ENCODE results near the gene MUC22.
A peak's percentile ranks its signal among the peaks of the same experiment; 100 is the strongest.

MUC22 gene

GRCh38 chr6:31068669-31069340 lies 58.5 kb downstream of the MUC22 start:
- H3K36me3 ChIP-seq (ENCODE audit: control insufficient read depth, insufficient read depth, low read length) = no peaks in the 10 kb centered on the region
- WGBS, 2 experiments = 50 to 55% methylated on average over 11 to 13 of the region's 13 CpGs
- no peak overlapping the region for H3K27ac ChIP-seq (ENCODE audit: insufficient read depth, low read depth, low read length, poor library complexity, severe bottlenecking)
- no peaks in the 10 kb centered on the region for H3K9me3 ChIP-seq (ENCODE audit: control insufficient read depth, low read length)
- no peak overlapping the region for H3K4me3 ChIP-seq (ENCODE audit: insufficient read depth, low read depth, low read length)
- H3K27me3 ChIP-seq (ENCODE audit: control insufficient read depth, insufficient read depth, low read length, poor library complexity, severe bottlenecking) = no peaks in the 10 kb centered on the region
- peaks cover 13% of the 10 kb centered on the region for H3K4me1 ChIP-seq (ENCODE audit: control insufficient read depth, insufficient read depth, low read length)

DNA sequence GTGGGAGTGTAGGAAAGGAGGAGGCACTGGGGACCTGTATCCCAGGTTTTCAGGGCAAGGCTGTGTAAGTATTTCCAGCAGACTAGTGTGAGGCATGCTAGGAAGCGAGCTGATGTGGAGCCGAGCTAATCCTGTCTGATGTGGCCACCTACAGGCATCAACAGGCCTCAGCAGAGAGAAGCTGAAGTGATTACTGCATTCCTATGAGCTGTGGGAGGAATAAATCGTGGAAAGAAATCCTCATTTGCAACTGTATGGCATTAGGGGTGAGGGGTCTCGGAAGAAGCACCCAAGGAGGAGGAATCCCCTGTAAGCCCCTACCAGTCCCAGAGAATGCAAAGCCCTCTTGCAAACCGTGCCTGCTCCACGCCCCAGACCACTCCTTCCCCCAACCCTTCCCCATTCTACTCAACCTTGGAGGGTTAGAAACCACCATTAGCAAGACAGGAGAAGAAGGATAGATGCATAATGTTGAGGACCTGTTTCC lies 60.5 kb downstream of the MUC22 start:
- H3K36me3 ChIP-seq (ENCODE audit: control insufficient read depth, insufficient read depth, low read length) = no peaks in the 10 kb centered on the region
- no peak overlapping the region for H3K4me3 ChIP-seq (ENCODE audit: insufficient read depth, low read depth, low read length)
- H3K9me3 ChIP-seq (ENCODE audit: control insufficient read depth, low read length) = no peaks in the 10 kb centered on the region
- H3K4me1 ChIP-seq (ENCODE audit: control insufficient read depth, insufficient read depth, low read length) = peaks cover 13% of the 10 kb centered on the region
- peak overlapping the region; percentile 80 for H3K27ac ChIP-seq (ENCODE audit: insufficient read depth, low read depth, low read length, poor library complexity, severe bottlenecking)
- H3K27me3 ChIP-seq (ENCODE audit: control insufficient read depth, insufficient read depth, low read length, poor library complexity, severe bottlenecking) = no peaks in the 10 kb centered on the region
- 5 to 12% methylated on average over 6 of the region's 6 CpGs for WGBS, 2 experiments

DNA sequence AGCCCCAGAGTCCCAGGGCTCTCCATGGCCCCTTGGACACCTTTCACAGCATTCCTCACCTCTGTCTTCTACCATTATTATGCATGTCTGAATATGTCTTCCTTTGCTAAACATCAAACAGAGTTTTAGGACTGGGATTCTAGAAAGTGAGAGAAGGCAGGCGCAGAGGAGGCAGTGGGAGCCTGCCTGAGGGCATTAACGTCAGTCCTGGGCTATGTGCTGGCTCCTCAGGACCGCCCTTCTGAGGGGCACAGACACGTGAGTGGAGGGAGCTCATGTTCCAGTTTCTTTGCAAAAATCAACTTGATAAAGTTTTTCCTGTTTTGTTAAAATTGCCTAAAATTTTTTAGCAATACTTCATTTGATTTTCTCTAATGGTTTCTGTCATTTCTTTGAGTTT lies 64.1 kb downstream of the MUC22 start:
- WGBS, 2 experiments = 77 to 79% methylated on average over 4 of the region's 4 CpGs
- H3K27ac ChIP-seq (ENCODE audit: insufficient read depth, low read depth, low read length, poor library complexity, severe bottlenecking) = no peak overlapping the region
- H3K36me3 ChIP-seq (ENCODE audit: control insufficient read depth, insufficient read depth, low read length) = no peaks in the 10 kb centered on the region
- no peak overlapping the region for H3K4me3 ChIP-seq (ENCODE audit: insufficient read depth, low read depth, low read length)
- H3K4me1 ChIP-seq (ENCODE audit: control insufficient read depth, insufficient read depth, low read length) = peaks cover 11% of the 10 kb centered on the region
- no peaks in the 10 kb centered on the region for H3K27me3 ChIP-seq (ENCODE audit: control insufficient read depth, insufficient read depth, low read length, poor library complexity, severe bottlenecking)
- no peaks in the 10 kb centered on the region for H3K9me3 ChIP-seq (ENCODE audit: control insufficient read depth, low read length)

- no peaks in the 10 kb centered on the region for H3K36me3 ChIP-seq (ENCODE audit: control insufficient read depth, insufficient read depth, low read length)
- H3K27ac ChIP-seq (ENCODE audit: insufficient read depth, low read depth, low read length, poor library complexity, severe bottlenecking) = no peak overlapping the region
- no peak overlapping the region for H3K4me3 ChIP-seq (ENCODE audit: insufficient read depth, low read depth, low read length)
- peaks cover 11% of the 10 kb centered on the region for H3K4me1 ChIP-seq (ENCODE audit: control insufficient read depth, insufficient read depth, low read length)
- no peaks in the 10 kb centered on the region for H3K27me3 ChIP-seq (ENCODE audit: control insufficient read depth, insufficient read depth, low read length, poor library complexity, severe bottlenecking)
- WGBS, 2 experiments = 100% methylated on average over 1 of the region's 1 CpG
- H3K9me3 ChIP-seq (ENCODE audit: control insufficient read depth, low read length) = no peaks in the 10 kb centered on the region
These were observed 65.3 kb downstream of the MUC22 start for GRCh38 chr6:31075528-31075927.

GRCh38 chr6:31076611-31077010 lies 66.3 kb downstream of the MUC22 start:
- Histone ChIP-seq H3K4me3 (ENCODE audit: insufficient read depth, low read depth, low read length) (no peak overlapping the region), H3K36me3 (ENCODE audit: control insufficient read depth, insufficient read depth, low read length) (no peaks in the 10 kb centered on the region), H3K27me3 (ENCODE audit: control insufficient read depth, insufficient read depth, low read length, poor library complexity, severe bottlenecking) (no peaks in the 10 kb centered on the region), H3K4me1 (ENCODE audit: control insufficient read depth, insufficient read depth, low read length) (peaks cover 4% of the 10 kb centered on the region), H3K27ac (ENCODE audit: insufficient read depth, low read depth, low read length, poor library complexity, severe bottlenecking) (no peak overlapping the region), H3K9me3 (ENCODE audit: control insufficient read depth, low read length) (no peaks in the 10 kb centered on the region)
- WGBS, 2 experiments = 95 to 100% methylated on average over 4 of the region's 4 CpGs

DNA sequence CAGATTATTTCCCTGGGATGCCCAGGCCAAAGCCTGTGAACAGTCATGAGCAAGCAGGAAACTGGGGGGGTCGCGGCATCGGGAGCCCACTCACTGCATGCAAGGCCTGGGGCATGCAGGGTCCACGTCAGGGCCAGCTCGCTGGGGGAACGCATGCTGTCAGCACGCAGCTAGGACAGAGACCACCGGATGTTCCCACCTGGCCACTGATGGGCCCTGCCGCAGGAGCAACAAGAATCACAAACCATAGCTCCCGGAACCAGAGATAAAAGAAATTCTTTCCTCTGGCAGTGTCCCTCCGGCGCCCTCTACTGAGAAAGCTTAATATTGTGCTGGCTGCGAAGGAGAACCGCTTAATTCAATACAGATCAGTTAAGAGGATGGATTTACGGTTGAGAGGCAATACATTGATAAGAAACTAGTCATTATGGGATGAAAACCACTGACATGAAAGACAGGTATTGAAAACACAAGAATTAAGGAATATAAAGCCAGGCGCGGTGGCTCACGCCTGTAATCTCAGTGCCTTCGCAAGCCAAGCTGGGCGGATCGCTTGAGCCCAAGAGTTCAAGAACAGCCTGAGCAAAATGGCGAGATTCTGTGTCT lies 69.5 kb downstream of the MUC22 start:
- WGBS, 2 experiments = 42% methylated on average over 22 of the region's 22 CpGs
- H3K27ac ChIP-seq (ENCODE audit: insufficient read depth, low read depth, low read length, poor library complexity, severe bottlenecking) = no peak overlapping the region
- H3K4me3 ChIP-seq (ENCODE audit: insufficient read depth, low read depth, low read length) = peak overlapping the region; percentile 9

GRCh38 chr6:31081872-31082271 lies 71.6 kb downstream of the MUC22 start:
- H3K4me1 ChIP-seq (ENCODE audit: control insufficient read depth, insufficient read depth, low read length) = peaks cover 5% of the 10 kb centered on the region
- 84 to 87% methylated on average over 6 of the region's 6 CpGs for WGBS, 2 experiments

More for the DNA sequence above, 69.5 kb downstream of the MUC22 start:
- Histone ChIP-seq H3K9me3 (ENCODE audit: control insufficient read depth, low read length) (no peaks in the 10 kb centered on the region), H3K27me3 (ENCODE audit: control insufficient read depth, insufficient read depth, low read length, poor library complexity, severe bottlenecking) (no peaks in the 10 kb centered on the region), H3K36me3 (ENCODE audit: control insufficient read depth, insufficient read depth, low read length) (no peaks in the 10 kb centered on the region), H3K4me1 (ENCODE audit: control insufficient read depth, insufficient read depth, low read length) (peaks cover 4% of the 10 kb centered on the region)

GRCh38 chr6:31083742-31084354 lies 73.6 kb downstream of the MUC22 start:
- Histone ChIP-seq H3K27me3 (ENCODE audit: control insufficient read depth, insufficient read depth, low read length, poor library complexity, severe bottlenecking) (no peaks in the 10 kb centered on the region), H3K9me3 (ENCODE audit: control insufficient read depth, low read length) (no peaks in the 10 kb centered on the region), H3K4me3 (ENCODE audit: insufficient read depth, low read depth, low read length) (no peak overlapping the region), H3K27ac (ENCODE audit: insufficient read depth, low read depth, low read length, poor library complexity, severe bottlenecking) (no peak overlapping the region), H3K36me3 (ENCODE audit: control insufficient read depth, insufficient read depth, low read length) (no peaks in the 10 kb centered on the region), H3K4me1 (ENCODE audit: control insufficient read depth, insufficient read depth, low read length) (peaks cover 9% of the 10 kb centered on the region)
- WGBS, 2 experiments = 65 to 70% methylated on average over 8 of the region's 8 CpGs

More at GRCh38 chr6:31081872-31082271, 71.6 kb downstream of the MUC22 start:
- H3K27ac ChIP-seq (ENCODE audit: insufficient read depth, low read depth, low read length, poor library complexity, severe bottlenecking) = no peak overlapping the region
- no peaks in the 10 kb centered on the region for H3K36me3 ChIP-seq (ENCODE audit: control insufficient read depth, insufficient read depth, low read length)
- no peaks in the 10 kb centered on the region for H3K9me3 ChIP-seq (ENCODE audit: control insufficient read depth, low read length)
- no peaks in the 10 kb centered on the region for H3K27me3 ChIP-seq (ENCODE audit: control insufficient read depth, insufficient read depth, low read length, poor library complexity, severe bottlenecking)
- no peak overlapping the region for H3K4me3 ChIP-seq (ENCODE audit: insufficient read depth, low read depth, low read length)

All from ectodermal cell (in vitro differentiated cells).